H1 (cell line): ENCODE measurements around the gene SELENOF. TPM values are rescaled to one million over a fixed set of nuclear protein-coding genes. Genes with fewer than 3 reads are reported as not detected.

ENCODE experiments used
- CTCF ChIA-PET: fragments of 300-600 bp; sonication (Branson Sonifier 250); formaldehyde crosslinking; loops from one replicate; lab custom pipeline; 2021; ENCODE audit not compliant: partially characterized antibody; lab: Charles Lee
- POLR2A ChIA-PET: fragments of 300-600 bp; sonication (Branson Sonifier 250); formaldehyde crosslinking; loops from one replicate; lab custom pipeline; 2021; ENCODE audit warnings: inconsistent platforms; ENCODE audit not compliant: partially characterized antibody; lab: Charles Lee
- DNase-seq, 2 experiments: peaks; one replicate each; pipeline versions ENCODE4 v3.0.0 to v3.0.0-alpha.2; 2010 to 2022; ENCODE audit warnings: low spot score in 2 of 2, low read depth in 1 of 2, mixed read lengths in 1 of 2
- FAIRE-seq: peaks from 2 replicates; lab custom pipeline; 2011; peaks lifted over from hg19 to GRCh38; lab: Jason Lieb, UNC
- H2AFZ ChIP-seq: 2 replicates; pipeline ENCODE4 v1.8.1; 2012; ENCODE audit warnings: low read length, inconsistent platforms
- H2AK5ac ChIP-seq: 2 replicates; pipeline ENCODE4 v1.6.1; 2013; ENCODE audit warnings: low read depth, low read length
- H2BK120ac ChIP-seq: replicated peaks from 2 replicates; pipeline ENCODE3; 2013; ENCODE audit warnings: low read depth, low read length, inconsistent platforms
- H2BK12ac ChIP-seq: 2 replicates; pipeline ENCODE4 v1.6.1; 2013; ENCODE audit warnings: low read depth, low read length
- H2BK15ac ChIP-seq: 2 replicates; pipeline ENCODE4 v1.6.1; 2013; ENCODE audit warnings: low read length
- H2BK20ac ChIP-seq: 2 replicates; pipeline ENCODE4 v1.6.1; 2013; ENCODE audit warnings: low read length
- H2BK5ac ChIP-seq: 2 replicates; pipeline ENCODE4 v1.6.1; 2013; ENCODE audit warnings: low read depth, low read length
- H3K14ac ChIP-seq: 2 replicates; pipeline ENCODE4 v1.6.1; 2013; ENCODE audit warnings: inconsistent platforms; ENCODE audit not compliant: insufficient read length
- H3K18ac ChIP-seq: 2 replicates; pipeline ENCODE4 v1.6.1; 2013; ENCODE audit warnings: low read length; ENCODE audit errors: extremely low read depth
- H3K23ac ChIP-seq: 2 replicates; pipeline ENCODE4 v1.6.1; 2013; ENCODE audit warnings: inconsistent platforms; ENCODE audit not compliant: insufficient read length
- H3K23me2 ChIP-seq: 2 replicates; pipeline ENCODE4 v1.6.1; 2013; ENCODE audit warnings: low read depth, low read length
- H3K27ac ChIP-seq: 2 replicates; pipeline ENCODE4 v1.6.1; 2011; ENCODE audit warnings: low read depth, low read length, inconsistent platforms
- H3K27me3 ChIP-seq, 4 experiments: replicated peaks in 1 of 4; 1 replicate in 1 of 4; 2 replicates in 3 of 4; pipeline versions ENCODE4 v1.6.1 to v1.8.1; 2011 to 2013; ENCODE audit warnings: low read length in 3 of 4, mild to moderate bottlenecking in 3 of 4, inconsistent platforms in 2 of 4, mixed read lengths in 2 of 4, moderate library complexity in 1 of 4; ENCODE audit not compliant: control insufficient read depth in 3 of 4, insufficient read depth in 3 of 4; ENCODE audit errors: extremely low read depth in 1 of 4
- H3K36me3 ChIP-seq, 4 experiments: 2 replicates each; pipeline versions ENCODE4 v1.6.1 to v1.8.1; 2011 to 2013; ENCODE audit warnings: mild to moderate bottlenecking in 4 of 4, low read length in 3 of 4, moderate library complexity in 2 of 4, control low read depth in 1 of 4, inconsistent platforms in 1 of 4; ENCODE audit not compliant: insufficient read depth in 4 of 4, control insufficient read depth in 2 of 4
- H3K4ac ChIP-seq: replicated peaks from 2 replicates; pipeline ENCODE3; 2013; ENCODE audit warnings: low read length, low read depth, mixed read lengths, inconsistent platforms; ENCODE audit not compliant: insufficient read length
- H3K4me1 ChIP-seq, 4 experiments: replicated peaks in 1 of 4; 1 replicate in 1 of 4; 2 replicates in 3 of 4; pipeline versions ENCODE4 v1.6.1 to v1.8.1; 2011 to 2013; ENCODE audit warnings: low read length in 3 of 4, inconsistent platforms in 2 of 4, mixed read lengths in 1 of 4; ENCODE audit not compliant: insufficient read depth in 4 of 4, control insufficient read depth in 3 of 4
- H3K4me2 ChIP-seq, 2 experiments: 2 replicates each; pipeline versions ENCODE4 v1.6.1 to v1.8.1; 2011 to 2013; ENCODE audit warnings: low read depth in 2 of 2, low read length in 2 of 2, control low read depth in 1 of 2, inconsistent platforms in 1 of 2, mild to moderate bottlenecking in 1 of 2; ENCODE audit not compliant: insufficient read depth in 1 of 2
- H3K4me3 ChIP-seq, 4 experiments: fragments of 200-600, 300-600 bp in 1 of 4; sonication (generic), shearing (Covaris generic), sonication (Bioruptor Twin) in 1 of 4; 2 replicates each; pipeline versions ENCODE4 v1.5.1 to v1.8.1; 2011 to 2016; ENCODE audit warnings: low read length in 4 of 4, low read depth in 3 of 4, control low read depth in 2 of 4, inconsistent platforms in 2 of 4, mild to moderate bottlenecking in 2 of 4, mixed read lengths in 1 of 4, moderate library complexity in 1 of 4; ENCODE audit not compliant: insufficient read depth in 2 of 4; ENCODE audit errors: extremely low read depth in 1 of 4
- H3K56ac ChIP-seq: replicated peaks from 2 replicates; pipeline ENCODE3; 2013; ENCODE audit warnings: low read depth, mild to moderate bottlenecking, mixed read lengths, low read length, inconsistent platforms; ENCODE audit not compliant: insufficient read length
- H3K79me1 ChIP-seq: 2 replicates; pipeline ENCODE4 v1.6.1; 2013; ENCODE audit warnings: low read depth, low read length, control low read depth
- H3K79me2 ChIP-seq, 2 experiments: 2 replicates each; pipeline versions ENCODE4 v1.6.1 to v1.8.1; 2012 to 2013; ENCODE audit warnings: low read length in 2 of 2, mild to moderate bottlenecking in 2 of 2, inconsistent platforms in 1 of 2; ENCODE audit not compliant: insufficient read depth in 2 of 2, control insufficient read depth in 1 of 2
- H3K9ac ChIP-seq, 4 experiments: replicated peaks in 1 of 4; 1 replicate in 1 of 4; 2 replicates in 3 of 4; pipeline versions ENCODE4 v1.6.1 to v1.8.1; 2011 to 2013; ENCODE audit warnings: low read depth in 3 of 4, low read length in 3 of 4, control low read depth in 2 of 4, mild to moderate bottlenecking in 2 of 4, moderate library complexity in 2 of 4, inconsistent platforms in 1 of 4; ENCODE audit errors: extremely low read depth in 1 of 4
- H3K9me3 ChIP-seq, 2 experiments: 2 replicates each; pipeline versions ENCODE4 v1.6.1 to v1.8.1; 2012 to 2013; ENCODE audit warnings: mild to moderate bottlenecking in 2 of 2, moderate library complexity in 2 of 2, control low read depth in 1 of 2, inconsistent platforms in 1 of 2, low read depth in 1 of 2, low read length in 1 of 2, mixed read lengths in 1 of 2; ENCODE audit not compliant: insufficient read depth in 2 of 2
- H4K20me1 ChIP-seq, 2 experiments: replicated peaks in 1 of 2; 2 replicates each; pipeline versions ENCODE3 to v1.8.1; 2011 to 2013; ENCODE audit warnings: inconsistent platforms in 2 of 2, low read length in 2 of 2, mild to moderate bottlenecking in 1 of 2; ENCODE audit not compliant: insufficient read depth in 2 of 2, control insufficient read depth in 1 of 2
- H4K5ac ChIP-seq: 2 replicates; pipeline ENCODE4 v1.6.1; 2013; ENCODE audit warnings: low read length, low read depth, mixed read lengths, inconsistent platforms; ENCODE audit not compliant: insufficient read length
- H4K8ac ChIP-seq: 2 replicates; pipeline ENCODE4 v1.8.0; 2013; ENCODE audit warnings: mild to moderate bottlenecking, moderate library complexity, low read length, inconsistent platforms; ENCODE audit not compliant: insufficient read depth; ENCODE audit errors: extremely low read depth
- H4K91ac ChIP-seq: replicated peaks from 2 replicates; pipeline ENCODE3; 2013; ENCODE audit warnings: low read length, mixed read lengths, inconsistent platforms; ENCODE audit not compliant: insufficient read length
- BACH1 ChIP-seq: IDR thresholded peaks from 2 replicates; pipeline ENCODE4 v1.6.1; 2012; ENCODE audit warnings: low read length, improper control_type of control experiment
- BCL11A ChIP-seq, 2 experiments: IDR thresholded peaks; one replicate each; pipeline ENCODE4 v1.6.1; 2011; ENCODE audit warnings: low read depth in 2 of 2, low read length in 2 of 2, mild to moderate bottlenecking in 2 of 2
- CBX8 ChIP-seq: fragments of 300-800, 300-1000 bp; sonication (generic); IDR thresholded peaks from 2 replicates; pipeline ENCODE4 v1.7.1; 2016; ENCODE audit warnings: low read depth, low read length, borderline replicate concordance
- CHD1 ChIP-seq: IDR thresholded peaks from 2 replicates; pipeline ENCODE4 v1.6.1; 2012; ENCODE audit warnings: low read depth, low read length, improper control_type of control experiment
- EZH2 ChIP-seq: fragments of 200-600 bp; sonication (generic); IDR thresholded peaks from 2 replicates; pipeline ENCODE4 v1.7.1; 2012; ENCODE audit warnings: low read depth, mild to moderate bottlenecking, moderate library complexity, low read length, inconsistent platforms; ENCODE audit not compliant: severe bottlenecking
- JUN ChIP-seq: IDR thresholded peaks from 2 replicates; pipeline ENCODE4 v1.6.1; 2011; ENCODE audit warnings: low read depth, mild to moderate bottlenecking, improper control_type of control experiment, low read length
- MAX ChIP-seq: IDR thresholded peaks from 2 replicates; pipeline ENCODE4 v1.6.1; 2012; ENCODE audit warnings: inconsistent platforms
- RAD21 ChIP-seq, 2 experiments: IDR thresholded peaks in 1 of 2; conservative IDR thresholded peaks in 1 of 2; 2 replicates each; pipeline ENCODE4 v1.6.1; 2011; ENCODE audit warnings: low read depth in 2 of 2, low read length in 2 of 2, improper control_type of control experiment in 1 of 2, inconsistent platforms in 1 of 2, mild to moderate bottlenecking in 1 of 2, moderate library complexity in 1 of 2
- RXRA ChIP-seq: IDR thresholded peaks from 2 replicates; pipeline ENCODE4 v1.6.1; 2011; ENCODE audit warnings: low read depth, mild to moderate bottlenecking, low read length, moderate library complexity; ENCODE audit not compliant: insufficient read depth
- SP2 ChIP-seq: IDR thresholded peaks from 2 replicates; pipeline ENCODE4 v1.6.1; 2012; ENCODE audit warnings: mild to moderate bottlenecking, low read length, inconsistent platforms
- TBP ChIP-seq: IDR thresholded peaks from 2 replicates; pipeline ENCODE4 v1.6.1; 2011; ENCODE audit warnings: low read depth, low read length, improper control_type of control experiment
- YY1 ChIP-seq: IDR thresholded peaks from 2 replicates; pipeline ENCODE4 v1.6.1; 2011; ENCODE audit warnings: low read depth, mild to moderate bottlenecking, low read length
- WGBS, 2 experiments: shearing (Covaris generic) in 1 of 2; methylation state at CpG; one replicate each; pipeline versions ENCODE4 v1.1.6 to v1.1.7; 2013 to 2015; ENCODE audit warnings: low lambda C conversion rate in 2 of 2, mixed read lengths in 2 of 2, inconsistent platforms in 1 of 2, low coverage in 1 of 2, missing lambda C conversion rate in 1 of 2; ENCODE audit not compliant: insufficient replicate concordance in 2 of 2, insufficient coverage in 1 of 2, insufficient read length in 1 of 2; ENCODE audit errors: extremely low coverage in 1 of 2, missing lambda C conversion rate in 1 of 2; 5-methylcytosine and 5-hydroxymethylcytosine counted together
- polyA plus RNA-seq, 7 experiments: library from polyadenylated mRNA; depleted of rRNA in 3 of 7; stranded (reverse) in 5 of 7; unstranded in 2 of 7; fragments of >200 nt in 5 of 7; fragments of 200-250 nt in 2 of 7; gene quantifications; 1 replicate in 5 of 7; 2 replicates in 1 of 7; 4 replicates in 1 of 7; pipeline versions ENCODE4 v1.2.1 to v1.2.3, GENCODE V29; 2011 to 2013; ENCODE audit warnings: missing spikeins in 2 of 7, mixed read lengths in 2 of 7
- total RNA-seq: library from RNA; stranded (reverse); fragmentation: NEBNext Ultra II Directional; extraction: Animal tissue kit (Norgen Biotek cat#: 25700); gene quantifications from 2 replicates; pipeline ENCODE4 v1.2.1, GENCODE V29; 2021

Gene SELENOF
- total and polyA plus RNA-seq, 2 of the 8 experiments (the other 6 are each of a cell fraction or from before 2014, with no cell fraction given) = 70.7 to 163 TPM

- no peak overlapping the region for H4K5ac ChIP-seq
- TF ChIP-seq RAD21 (IDR thresholded peaks at IDR 0.05 in 1 of 2, conservative IDR thresholded peaks at IDR 0.05 in 1 of 2; ENCODE audit: low read depth in 2 of 2, low read length in 2 of 2) (no peak), CBX8 (no peak), JUN (no peak), BCL11A (IDR thresholded peaks at IDR 0.05; ENCODE audit: low read depth in 2 of 2, low read length in 2 of 2) (no peak), SP2 (no peak), MAX (no peak), TBP (no peak), EZH2 (no peak), YY1 (no peak), RXRA (no peak), CHD1 (no peak), BACH1 (no peak)
Observed at GRCh38 chr1:86822459-86822858, 91.5 kb downstream of the SELENOF start.

More at GRCh38 chr1:86822459-86822858, 91.5 kb downstream of the SELENOF start:
- ChIA-PET POLR2A (no interaction called here), CTCF (no interaction called here)
- Histone ChIP-seq H3K4me2 (no peak overlapping the region), H3K79me1 (no peaks in the 10 kb centered on the region), H2BK12ac (no peak overlapping the region; the same call in 1 of the 2 replicates), H3K4me3 (no peak overlapping the region), H3K36me3 (no peaks in the 10 kb centered on the region), H2BK5ac (no peak overlapping the region), H2BK120ac (no peak overlapping the region), H3K23ac (no peak overlapping the region), H2AFZ (no peak overlapping the region), H3K27me3 (no peaks in the 10 kb centered on the region), H3K9me3 (no peaks in the 10 kb centered on the region), H3K4me1 (peaks cover 0 to under 1% (median 0%) of the 10 kb centered on the region in 4 experiments; a peak in 1 of 7 replicates), H2AK5ac (no peak overlapping the region), H3K27ac (no peak overlapping the region), H3K18ac (no peak overlapping the region; the same call in 1 of the 2 replicates), H2BK20ac (no peak overlapping the region), H4K91ac (no peak overlapping the region), H4K20me1 (peaks cover 0 to 1% of the 10 kb centered on the region in 2 experiments), H3K9ac (no peak overlapping the region), H3K23me2 (no peaks in the 10 kb centered on the region), H2BK15ac (no peak overlapping the region), H3K4ac (no peak overlapping the region), H3K56ac (no peak overlapping the region), H3K14ac (no peak overlapping the region), H4K8ac (no peak overlapping the region), H3K79me2 (no peaks in the 10 kb centered on the region)
- FAIRE-seq (no peak), DNase-seq (no peak)
- WGBS, 2 experiments = 64% methylated on average over 4 of the region's 4 CpGs; no CpG with 5 or more reads in 1 of the 2 experiments
